Measurements from ENCODE around the gene MAFF. TPM values are rescaled to one million over a fixed set of nuclear protein-coding genes. Genes with fewer than 3 reads are reported as not detected.

The MAFF gene
- total and polyA plus RNA-seq, 12 donors, result 2.9 to 21.4 (median 6.0) TPM

- TF ChIP-seq CTCF (IDR thresholded peaks at IDR 0.05), result no peak
- Histone ChIP-seq H3K27me3 (no peaks in the 10 kb centered on the region), H3K4me3 (no peak overlapping the region), H3K9me3 (no peaks in the 10 kb centered on the region), H3K4me1 (peaks cover 8 to 81% (median 34%) of the 10 kb centered on the region in 9 donors), H3K27ac (peak overlapping the region in 1 of 10 donors; percentile 43), H3K36me3 (peaks cover 0 to 76% (median 10%) of the 10 kb centered on the region in 9 donors)
- 79 to 83% methylated on average over 8 of the region's 8 CpGs for WGBS, 2 donors
- DNase-seq (no peak), ATAC-seq (peak in 1 of 8 donors; percentile 12)
- intact Hi-C loops (cut with DNase I), result loop anchor here in 5 of 10 donors (10.0 kb wide), 1 partner anchor 122 kb away; the partner anchor contains the start of gene BAIAP2L2 (in 5 of the 5)
Measured at GRCh38 chr22:38236786-38237185, 35.0 kb downstream of the MAFF start.

- intact Hi-C loops (cut with DNase I), result loop anchor here in 5 of 10 donors (10.0 kb wide), 1 partner anchor 124 kb away; the partner anchor contains the start of gene BAIAP2L2 (in 5 of the 5)
- ATAC-seq, result peak in 4 of 8 donors; percentile 4 to 24 (median 6)
- no peak for DNase-seq
Measured at GRCh38 chr22:38238519-38239071, 36.8 kb downstream of the MAFF start.

GRCh38 chr22:38239101-38239761 is 37.4 kb downstream of the MAFF start:
- Histone ChIP-seq H3K4me3 (no peak overlapping the region), H3K36me3 (peaks cover 0 to 76% (median 7%) of the 10 kb centered on the region in 9 donors), H3K9me3 (no peaks in the 10 kb centered on the region), H3K27ac (peak overlapping the region in 8 of 10 donors; percentile 19 to 53 (median 39)), H3K4me1 (peaks cover 4 to 82% (median 37%) of the 10 kb centered on the region in 9 donors), H3K27me3 (no peaks in the 10 kb centered on the region)
- 32 to 43% methylated on average over 14 of the region's 14 CpGs for WGBS, 2 donors
- intact Hi-C loops (cut with DNase I), result loop anchor here in 5 of 10 donors (10.0 kb wide), 1 partner anchor 124 kb away; the partner anchor contains the start of gene BAIAP2L2 (in 5 of the 5)
- DNase-seq, result no peak
- TF ChIP-seq CTCF (IDR thresholded peaks at IDR 0.05), result peak in 5 of 9 donors; percentile 22 to 48 (median 34)
- peak; percentile 34 to 69 (median 53) for ATAC-seq

More at GRCh38 chr22:38238519-38239071, 36.8 kb downstream of the MAFF start:
- Histone ChIP-seq H3K9me3 (no peaks in the 10 kb centered on the region), H3K36me3 (peaks cover 0 to 76% (median 7%) of the 10 kb centered on the region in 9 donors), H3K27ac (peak overlapping the region in 8 of 10 donors; percentile 7 to 53 (median 39)), H3K4me1 (peaks cover 4 to 83% (median 39%) of the 10 kb centered on the region in 9 donors), H3K4me3 (no peak overlapping the region), H3K27me3 (no peaks in the 10 kb centered on the region)
- TF ChIP-seq CTCF (IDR thresholded peaks at IDR 0.05), result no peak
- WGBS, 2 donors, result 56 to 65% methylated on average over 9 of the region's 9 CpGs

- Histone ChIP-seq H3K27me3 (no peaks in the 10 kb centered on the region), H3K9me3 (no peaks in the 10 kb centered on the region), H3K4me1 (peaks cover 4 to 75% (median 37%) of the 10 kb centered on the region in 9 donors), H3K36me3 (peaks cover 0 to 74% (median 10%) of the 10 kb centered on the region in 9 donors), H3K27ac (peak overlapping the region in 1 of 10 donors; percentile 46), H3K4me3 (no peak overlapping the region)
- DNase-seq (no peak), ATAC-seq (peak in 1 of 8 donors; percentile 17)
- TF ChIP-seq CTCF (IDR thresholded peaks at IDR 0.05), result no peak
- 70 to 86% methylated on average over 6 of the region's 6 CpGs for WGBS, 2 donors
- intact Hi-C loops (cut with DNase I), result no loop called here
Measured at GRCh38 chr22:38240734-38241252, 39.0 kb downstream of the MAFF start.

All from heart right ventricle (tissue), 16 donors.